Smooth muscle cell (in vitro differentiated cells): Measurements from ENCODE around the gene C1orf52. TPM values are rescaled to one million over a fixed set of nuclear protein-coding genes. Genes with fewer than 3 reads are reported as not detected.

Experiments
- DNase-seq: peaks from one replicate; lab custom pipeline; 2025; ENCODE audit not compliant: unreplicated experiment; lab: John Stamatoyannopoulos, UW
- H2AFZ ChIP-seq: fragments of 200-600 bp; sonication (generic); 2 replicates; pipeline ENCODE4 v1.6.0; 2016; ENCODE audit warnings: antibody characterized with exemption, low read depth, mild to moderate bottlenecking
- H3F3A ChIP-seq: fragments of 200-600 bp; sonication (generic); 2 replicates; pipeline ENCODE4 v1.6.0; 2017; ENCODE audit warnings: antibody characterized with exemption, low read depth
- H3K27ac ChIP-seq: fragments of 200-600 bp; sonication (generic); 2 replicates; pipeline ENCODE4 v1.5.1; 2016; ENCODE audit warnings: low read depth, mild to moderate bottlenecking
- H3K27me3 ChIP-seq: fragments of 200-600 bp; sonication (generic); 2 replicates; pipeline ENCODE4 v1.6.1; 2016; ENCODE audit warnings: low read depth, mild to moderate bottlenecking
- H3K36me3 ChIP-seq: fragments of 200-600 bp; sonication (generic); 2 replicates; pipeline ENCODE4 v1.5.1; 2016; ENCODE audit warnings: low read depth
- H3K4me1 ChIP-seq: fragments of 200-600 bp; sonication (generic); 2 replicates; pipeline ENCODE4 v1.5.1; 2016; ENCODE audit warnings: low read depth
- H3K4me2 ChIP-seq: fragments of 200-600 bp; sonication (generic); 2 replicates; pipeline ENCODE4 v1.6.0; 2016; ENCODE audit warnings: mild to moderate bottlenecking
- H3K4me3 ChIP-seq: fragments of 200-600 bp; sonication (generic); 2 replicates; pipeline ENCODE4 v1.5.1; 2016; ENCODE audit warnings: mild to moderate bottlenecking
- H3K79me2 ChIP-seq: fragments of 200-600 bp; sonication (generic); 2 replicates; pipeline ENCODE4 v1.6.0; 2016; ENCODE audit warnings: low read depth, mild to moderate bottlenecking
- H3K9ac ChIP-seq: fragments of 200-600 bp; sonication (generic); 2 replicates; pipeline ENCODE4 v1.6.0; 2016; ENCODE audit warnings: low read depth
- H3K9me3 ChIP-seq: fragments of 200-600 bp; sonication (generic); replicated peaks from 2 replicates; pipeline ENCODE4 v1.5.1; 2016; ENCODE audit warnings: low read depth
- H4K20me1 ChIP-seq: fragments of 200-600 bp; sonication (generic); 2 replicates; pipeline ENCODE4 v1.6.0; 2016; ENCODE audit warnings: low read depth
- WGBS: methylation state at CpG from one replicate; pipeline ENCODE4 v1.1.7; 2016; ENCODE audit warnings: low lambda C conversion rate; 5-methylcytosine and 5-hydroxymethylcytosine counted together
- polyA plus RNA-seq: library from polyadenylated mRNA; unstranded; fragments of >200 nt; fragmentation: Nextera tagmentation; extraction: Ambion mirVana; gene quantifications from 2 replicates; pipeline ENCODE4 v1.2.1, GENCODE V29; 2016
- total RNA-seq: library from RNA; depleted of rRNA; stranded (reverse); fragments of >200 nt; gene quantifications from 2 replicates; pipeline ENCODE4 v1.2.3, GENCODE V29; 2014
- TF ChIP-seq, protein P1 (sequence below): fragments of 200-600 bp; sonication (generic); IDR thresholded peaks from 2 replicates; pipeline ENCODE4 v1.5.1; 2017; ENCODE audit warnings: borderline replicate concordance, mild to moderate bottlenecking, antibody characterized with exemption; ENCODE audit not compliant: insufficient read depth, poor library complexity, severe bottlenecking

C1orf52 gene
- total and polyA plus RNA-seq, 2 experiments from 2014 or later: 39.4 to 46.4 TPM

DNA sequence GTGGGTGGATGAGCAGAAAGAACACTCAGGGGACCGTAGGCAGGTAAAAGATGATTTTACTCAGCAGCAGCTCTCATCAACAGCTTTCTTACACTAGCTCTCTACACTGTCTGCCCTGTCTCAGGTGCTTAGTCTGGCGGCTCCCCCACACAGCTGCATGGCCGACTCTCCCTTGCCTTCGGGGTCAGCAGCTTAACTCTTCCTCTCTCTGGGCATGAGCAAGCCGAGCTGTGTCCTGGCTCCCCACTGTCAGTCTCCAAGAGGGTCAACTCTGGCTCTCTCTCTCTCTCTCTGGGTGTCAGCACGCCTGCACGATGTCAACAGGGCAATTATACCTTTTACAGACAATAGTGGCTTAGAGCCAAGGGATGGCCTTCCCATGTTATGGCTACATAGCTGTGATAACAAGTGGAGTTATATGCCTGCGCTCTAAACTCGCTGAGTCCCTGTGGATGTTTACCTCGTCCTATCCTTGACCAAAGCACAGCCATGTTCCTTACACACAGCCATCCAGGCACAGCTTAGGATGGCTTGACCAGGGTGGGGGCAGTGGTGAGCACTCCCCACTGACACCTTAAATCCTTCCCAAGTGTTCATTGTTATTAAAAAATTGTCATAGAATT lies 20.1 kb upstream of the C1orf52 start:
- Histone ChIP-seq H2AFZ (peak overlapping the region; percentile 1), H3K79me2 (peaks cover 12% of the 10 kb centered on the region), H3F3A (peaks cover 17% of the 10 kb centered on the region), H3K4me1 (peaks cover 9% of the 10 kb centered on the region), H3K4me2 (peak overlapping the region; percentile 64), H3K36me3 (no peaks in the 10 kb centered on the region), H3K9ac (peak overlapping the region; percentile 13), H3K27ac (peak overlapping the region; percentile 94), H3K9me3 (no peaks in the 10 kb centered on the region), H3K27me3 (no peaks in the 10 kb centered on the region), H3K4me3 (no peak overlapping the region), H4K20me1 (peaks cover 8% of the 10 kb centered on the region)
- TF ChIP-seq, protein P1, sequence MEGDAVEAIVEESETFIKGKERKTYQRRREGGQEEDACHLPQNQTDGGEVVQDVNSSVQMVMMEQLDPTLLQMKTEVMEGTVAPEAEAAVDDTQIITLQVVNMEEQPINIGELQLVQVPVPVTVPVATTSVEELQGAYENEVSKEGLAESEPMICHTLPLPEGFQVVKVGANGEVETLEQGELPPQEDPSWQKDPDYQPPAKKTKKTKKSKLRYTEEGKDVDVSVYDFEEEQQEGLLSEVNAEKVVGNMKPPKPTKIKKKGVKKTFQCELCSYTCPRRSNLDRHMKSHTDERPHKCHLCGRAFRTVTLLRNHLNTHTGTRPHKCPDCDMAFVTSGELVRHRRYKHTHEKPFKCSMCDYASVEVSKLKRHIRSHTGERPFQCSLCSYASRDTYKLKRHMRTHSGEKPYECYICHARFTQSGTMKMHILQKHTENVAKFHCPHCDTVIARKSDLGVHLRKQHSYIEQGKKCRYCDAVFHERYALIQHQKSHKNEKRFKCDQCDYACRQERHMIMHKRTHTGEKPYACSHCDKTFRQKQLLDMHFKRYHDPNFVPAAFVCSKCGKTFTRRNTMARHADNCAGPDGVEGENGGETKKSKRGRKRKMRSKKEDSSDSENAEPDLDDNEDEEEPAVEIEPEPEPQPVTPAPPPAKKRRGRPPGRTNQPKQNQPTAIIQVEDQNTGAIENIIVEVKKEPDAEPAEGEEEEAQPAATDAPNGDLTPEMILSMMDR: no peak
- no peak for DNase-seq
- WGBS: 93% methylated on average over 10 of the region's 10 CpGs

DNA sequence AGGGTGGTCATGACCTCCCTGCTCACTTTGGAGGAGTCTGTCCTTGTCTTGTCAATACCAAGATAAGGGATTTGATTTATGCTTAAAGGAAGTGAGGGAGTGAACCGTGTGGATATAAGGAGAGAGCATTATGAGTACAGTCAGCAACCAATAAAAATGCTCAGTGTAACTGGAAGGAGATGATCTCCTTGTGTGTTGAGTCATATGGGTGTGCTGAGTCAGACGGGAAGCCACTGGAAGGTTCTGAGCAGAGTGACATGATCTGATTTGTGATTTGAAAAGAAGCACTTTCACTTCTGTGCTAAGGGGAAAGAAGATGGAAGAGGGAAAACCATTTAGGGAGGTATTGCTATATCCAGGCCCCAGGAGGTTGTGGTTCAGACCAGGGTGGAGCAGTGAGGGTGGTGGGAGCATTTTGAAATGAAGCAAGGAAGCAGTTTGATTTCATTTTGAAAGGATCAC lies 19.4 kb upstream of the C1orf52 start:
- no peaks in the 10 kb centered on the region for H3K9me3 ChIP-seq
- 0% methylated on average over 2 of the region's 2 CpGs for WGBS
- H4K20me1 ChIP-seq: peaks cover 15% of the 10 kb centered on the region
- peaks cover 17% of the 10 kb centered on the region for H3F3A ChIP-seq
- H3K36me3 ChIP-seq: no peaks in the 10 kb centered on the region
- H2AFZ ChIP-seq: peak overlapping the region; percentile 1
- DNase-seq: peak; percentile 6
- no peak overlapping the region for H3K4me3 ChIP-seq
- H3K4me2 ChIP-seq: peak overlapping the region; percentile 64
- H3K9ac ChIP-seq: peak overlapping the region; percentile 13
- TF ChIP-seq, protein P1: no peak
- peak overlapping the region; percentile 94 for H3K27ac ChIP-seq
- peaks cover 15% of the 10 kb centered on the region for H3K4me1 ChIP-seq
- H3K27me3 ChIP-seq: no peaks in the 10 kb centered on the region
- H3K79me2 ChIP-seq: peaks cover 18% of the 10 kb centered on the region

DNA sequence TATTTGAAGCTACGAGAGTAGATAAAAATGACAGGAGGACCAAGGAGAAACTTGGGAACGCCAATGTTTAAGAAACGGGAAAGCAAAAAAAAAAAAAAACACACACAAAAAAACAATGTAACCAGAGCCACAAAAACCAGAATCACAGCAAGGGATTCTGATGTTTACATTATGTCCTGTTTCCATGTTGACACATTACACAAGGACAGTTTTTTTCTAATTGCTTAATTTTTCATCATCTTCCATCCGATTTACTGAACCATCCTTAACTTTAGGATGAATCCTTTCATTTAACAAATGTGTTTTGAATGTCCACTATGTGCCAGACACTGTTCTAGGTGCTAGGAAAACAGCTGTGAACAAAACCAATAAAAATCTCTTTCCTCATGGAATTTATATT lies 18.3 kb upstream of the C1orf52 start:
- TF ChIP-seq, protein P1: no peak
- Histone ChIP-seq H3K9ac (no peak overlapping the region), H3K4me1 (peaks cover 15% of the 10 kb centered on the region), H2AFZ (no peak overlapping the region), H3F3A (peaks cover 17% of the 10 kb centered on the region), H3K9me3 (no peaks in the 10 kb centered on the region), H3K4me2 (no peak overlapping the region), H3K27me3 (no peaks in the 10 kb centered on the region), H3K36me3 (no peaks in the 10 kb centered on the region), H3K79me2 (peaks cover 29% of the 10 kb centered on the region), H3K27ac (peak overlapping the region; percentile 94), H3K4me3 (no peak overlapping the region), H4K20me1 (peaks cover 25% of the 10 kb centered on the region)
- no peak for DNase-seq
- WGBS: 88% methylated on average over 4 of the region's 4 CpGs

DNA sequence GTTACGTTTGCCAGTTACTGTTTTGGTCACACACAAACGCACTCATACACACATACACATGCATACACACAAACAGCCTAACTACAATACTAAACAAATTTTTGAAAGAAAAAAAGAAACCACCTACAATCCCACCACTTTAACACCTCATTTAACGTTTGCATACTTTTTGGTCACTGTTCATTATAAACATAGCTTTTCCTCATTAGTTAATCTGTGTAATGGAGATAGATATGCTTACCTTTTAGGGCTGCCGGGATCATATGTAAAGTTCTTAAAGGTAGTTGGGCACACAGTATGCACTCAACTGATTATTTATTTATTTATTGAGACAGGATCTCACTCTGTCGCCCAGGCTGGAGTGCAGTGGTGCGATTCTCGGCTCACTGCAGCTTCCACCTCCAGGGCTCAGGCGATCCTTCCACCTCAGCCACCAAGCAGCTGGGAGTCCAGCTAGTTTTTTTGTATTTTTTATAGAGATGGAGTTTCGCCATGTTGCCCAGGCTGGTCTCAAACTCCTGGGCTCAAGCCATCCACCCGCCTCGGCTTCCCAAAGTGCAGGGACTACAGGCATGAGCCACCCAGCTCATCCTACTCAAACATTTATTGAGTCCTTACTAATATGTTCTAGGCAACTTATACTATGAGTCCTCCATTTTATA lies 17.6 kb upstream of the C1orf52 start:
- H3K27me3 ChIP-seq: no peaks in the 10 kb centered on the region
- peaks cover 36% of the 10 kb centered on the region for H3K79me2 ChIP-seq
- peaks cover 17% of the 10 kb centered on the region for H3F3A ChIP-seq
- H4K20me1 ChIP-seq: peaks cover 32% of the 10 kb centered on the region
- H3K4me1 ChIP-seq: peaks cover 15% of the 10 kb centered on the region
- TF ChIP-seq, protein P1: no peak
- no peak overlapping the region for H2AFZ ChIP-seq
- peak overlapping the region; percentile 69 for H3K9ac ChIP-seq
- DNase-seq: no peak
- H3K36me3 ChIP-seq: no peaks in the 10 kb centered on the region
- peak overlapping the region; percentile 94 for H3K27ac ChIP-seq
- 68% methylated on average over 11 of the region's 11 CpGs for WGBS
- H3K9me3 ChIP-seq: no peaks in the 10 kb centered on the region
- H3K4me2 ChIP-seq: peak overlapping the region; percentile 86
- peak overlapping the region; percentile 77 for H3K4me3 ChIP-seq
